ENCODE measurements around the gene TCF23. TPM values are rescaled to one million over a fixed set of nuclear protein-coding genes. Genes with fewer than 3 reads are reported as not detected.
"Not testable (repeated sequence)": the region's sequence is repeated elsewhere in the genome, so short reads cannot be mapped to it uniquely, and the experiment has no call there.

Gene TCF23
- total and polyA plus RNA-seq, 12 donors = under 0.01 to 0.35 (median 0.08) TPM; not detected in 3

- TF ChIP-seq POLR2A (IDR thresholded peaks at IDR 0.05) = no peak
- peak; percentile 32 to 69 (median 64) for TF ChIP-seq CTCF (IDR thresholded peaks at IDR 0.05)
- intact Hi-C loops (cut with DNase I) = loop anchor here (2.0 to 5.0 kb wide), 2 partner anchors 89 to 92 kb away; no protein-coding TSS in a partner anchor
- WGBS, 4 donors = 36 to 49% (median 44%) methylated on average over 7 to 8 of the region's 8 CpGs
These were observed 42.4 kb downstream of the TCF23 start for GRCh38 chr2:27191070-27191829.

GRCh38 chr2:27194538-27195354 lies 45.9 kb downstream of the TCF23 start:
- WGBS, 4 donors = 71 to 78% (median 75%) methylated on average over 17 of the region's 17 CpGs
- Histone ChIP-seq H3K27me3 (no peaks in the 10 kb centered on the region), H3K27ac (no peak overlapping the region), H3K9me3 (replicated peaks in 1 of 3) (no peaks in the 10 kb centered on the region), H3K36me3 (replicated peaks in 1 of 2) (no peaks in the 10 kb centered on the region), H3K4me3 (no peak overlapping the region), H3K4me1 (replicated peaks in 1 of 2) (no peaks in the 10 kb centered on the region)
- TF ChIP-seq POLR2A (IDR thresholded peaks at IDR 0.05) = no peak
- DNase-seq = no peak
- intact Hi-C loops (cut with DNase I) = loop anchor here in 1 of 2 donors (5.0 kb wide), 1 partner anchor 92 kb away; no protein-coding TSS in a partner anchor

More at GRCh38 chr2:27191070-27191829, 42.4 kb downstream of the TCF23 start:
- Histone ChIP-seq H3K36me3 (replicated peaks in 1 of 2) (no peaks in the 10 kb centered on the region), H3K4me3 (no peak overlapping the region), H3K4me1 (replicated peaks in 1 of 2) (no peaks in the 10 kb centered on the region), H3K27me3 (no peaks in the 10 kb centered on the region), H3K9me3 (replicated peaks in 1 of 3) (no peaks in the 10 kb centered on the region), H3K27ac (no peak overlapping the region)
- peak; percentile 40 to 84 (median 55) for DNase-seq

GRCh38 chr2:27195799-27196198 lies 47.0 kb downstream of the TCF23 start:
- H3K9me3 ChIP-seq (replicated peaks in 1 of 3) = not testable (repeated sequence)

GRCh38 chr2:27198068-27198467 lies 49.3 kb downstream of the TCF23 start:
- H3K36me3 ChIP-seq (replicated peaks in 1 of 2); H3K27ac ChIP-seq; H3K4me3 ChIP-seq; DNase-seq; intact Hi-C loops (cut with DNase I); H3K9me3 ChIP-seq (replicated peaks in 1 of 3); H3K4me1 ChIP-seq (replicated peaks in 1 of 2); H3K27me3 ChIP-seq: not testable (repeated sequence)
- 85 to 95% (median 91%) methylated on average over 3 of the region's 3 CpGs for WGBS, 4 donors

More at GRCh38 chr2:27195799-27196198, 47.0 kb downstream of the TCF23 start:
- DNase-seq; H3K4me1 ChIP-seq (replicated peaks in 1 of 2); H3K36me3 ChIP-seq (replicated peaks in 1 of 2); H3K4me3 ChIP-seq; intact Hi-C loops (cut with DNase I); H3K27ac ChIP-seq; H3K27me3 ChIP-seq: not testable (repeated sequence)
- 69 to 87% (median 75%) methylated on average over 1 to 3 of the region's 3 CpGs for WGBS, 4 donors

- no peak for DNase-seq
- no peak overlapping the region for H3K27ac ChIP-seq
- 72 to 85% (median 81%) methylated on average over 2 of the region's 2 CpGs for WGBS, 4 donors
- TF ChIP-seq CTCF (IDR thresholded peaks at IDR 0.05) = no peak
- TF ChIP-seq POLR2A (IDR thresholded peaks at IDR 0.05) = no peak
- no peak overlapping the region for H3K4me3 ChIP-seq
- H3K9me3 ChIP-seq (replicated peaks in 1 of 3) = no peaks in the 10 kb centered on the region
- peaks cover 0 to 13% of the 10 kb centered on the region in 2 donors for H3K36me3 ChIP-seq (replicated peaks in 1 of 2)
- no peaks in the 10 kb centered on the region for H3K4me1 ChIP-seq (replicated peaks in 1 of 2)
- H3K27me3 ChIP-seq = no peaks in the 10 kb centered on the region
- intact Hi-C loops (cut with DNase I) = no loop called here
These were observed 49.8 kb downstream of the TCF23 start for GRCh38 chr2:27198627-27199026.

Measured in adrenal gland (tissue), 12 donors.